HL-60 (cell line): ENCODE data around the gene RGS6.

Experiments
- POLR2AphosphoS5 ChIP-seq: IDR thresholded peaks from 2 replicates; pipeline ENCODE4 v1.6.1; 2012; ENCODE audit warnings: low read depth
- REST ChIP-seq: IDR thresholded peaks from 2 replicates; pipeline ENCODE4 v1.6.1; 2012; ENCODE audit warnings: low read depth; ENCODE audit not compliant: insufficient replicate concordance

DNA sequence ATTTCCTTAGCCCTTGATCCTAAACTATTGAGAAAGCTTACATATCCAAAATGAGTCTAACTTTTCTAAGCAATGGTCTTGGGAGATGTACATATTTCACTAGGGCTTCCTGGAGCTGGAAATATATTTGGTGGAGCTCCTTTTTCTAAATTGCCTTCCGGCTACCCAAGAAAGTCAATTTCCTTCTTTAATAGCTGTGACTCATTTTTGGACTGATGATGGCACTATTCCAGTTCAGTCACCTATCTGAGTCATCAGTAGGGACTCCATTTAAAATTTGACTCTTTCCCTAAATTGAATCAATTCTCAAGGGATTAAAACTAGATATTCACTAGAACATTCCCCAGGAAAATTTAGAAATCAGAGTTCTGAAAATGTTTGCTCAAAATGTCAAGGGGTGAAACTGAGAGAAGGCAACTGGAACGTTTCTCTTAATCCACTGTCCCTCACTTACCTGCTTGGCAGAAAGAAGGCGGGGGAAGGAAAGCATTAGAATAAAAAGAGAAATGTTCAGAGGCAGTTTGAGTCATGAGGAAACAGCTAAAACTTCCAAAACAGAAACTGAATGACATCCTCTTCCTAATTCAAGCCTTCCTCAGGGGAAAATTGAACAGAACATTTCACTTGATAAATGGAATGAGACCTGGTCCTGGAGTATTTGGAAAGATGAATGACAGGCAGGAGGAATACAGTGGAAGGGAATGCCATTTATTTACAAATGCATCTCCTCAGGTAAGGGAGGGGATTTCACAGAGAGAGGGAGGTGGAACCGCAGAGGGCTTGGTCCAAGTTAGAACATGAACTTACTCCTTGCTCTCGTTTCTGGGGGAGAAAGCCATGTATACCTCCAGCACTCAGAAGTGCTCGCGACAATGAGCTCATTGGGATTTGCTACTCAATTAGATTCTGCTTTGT is 91.2 kb downstream of the RGS6 start:
- TF ChIP-seq REST (no peak), POLR2AphosphoS5 (no peak)
